HEK293 (cell line): ENCODE measurements around the gene IL5RA.

Source experiments
- AEBP2 ChIP-seq: fragments of 450-650 bp; formaldehyde crosslinking; IDR thresholded peaks from 2 replicates; pipeline ENCODE4 v1.5.1; 2016; ENCODE audit warnings: missing biosample characterization, missing genetic modification characterization, borderline replicate concordance
- CTCF ChIP-seq: fragments of 450-650 bp; formaldehyde crosslinking; IDR thresholded peaks from 2 replicates; pipeline ENCODE4 v1.5.1; 2016; ENCODE audit warnings: missing biosample characterization, missing genetic modification characterization
- MZF1 ChIP-seq: fragments of 450-650 bp; formaldehyde crosslinking; IDR thresholded peaks from 2 replicates; pipeline ENCODE4 v1.5.1; 2017; ENCODE audit warnings: missing biosample characterization, missing genetic modification characterization, borderline replicate concordance
- PATZ1 ChIP-seq: fragments of 450-650 bp; formaldehyde crosslinking; IDR thresholded peaks from 2 replicates; pipeline ENCODE4 v1.5.1; 2016; ENCODE audit warnings: missing biosample characterization, missing genetic modification characterization
- ZNF776 ChIP-seq: fragments of 450-650 bp; formaldehyde crosslinking; IDR thresholded peaks from 2 replicates; pipeline ENCODE4 v1.5.0; 2017; ENCODE audit warnings: missing biosample characterization, missing genetic modification characterization, borderline replicate concordance
- TF ChIP-seq, protein P1 (sequence below): fragments of 450-650 bp; formaldehyde crosslinking; IDR thresholded peaks from 2 replicates; pipeline ENCODE4 v1.5.1; 2016; ENCODE audit warnings: missing biosample characterization, missing genetic modification characterization

- TF ChIP-seq ZNF776 (tag by site-specific recombination) (no peak), CTCF (tag by site-specific recombination) (no peak), MZF1 (tag by site-specific recombination) (no peak), AEBP2 (tag by site-specific recombination) (no peak), PATZ1 (tag by site-specific recombination) (no peak)
- TF ChIP-seq, protein P1, sequence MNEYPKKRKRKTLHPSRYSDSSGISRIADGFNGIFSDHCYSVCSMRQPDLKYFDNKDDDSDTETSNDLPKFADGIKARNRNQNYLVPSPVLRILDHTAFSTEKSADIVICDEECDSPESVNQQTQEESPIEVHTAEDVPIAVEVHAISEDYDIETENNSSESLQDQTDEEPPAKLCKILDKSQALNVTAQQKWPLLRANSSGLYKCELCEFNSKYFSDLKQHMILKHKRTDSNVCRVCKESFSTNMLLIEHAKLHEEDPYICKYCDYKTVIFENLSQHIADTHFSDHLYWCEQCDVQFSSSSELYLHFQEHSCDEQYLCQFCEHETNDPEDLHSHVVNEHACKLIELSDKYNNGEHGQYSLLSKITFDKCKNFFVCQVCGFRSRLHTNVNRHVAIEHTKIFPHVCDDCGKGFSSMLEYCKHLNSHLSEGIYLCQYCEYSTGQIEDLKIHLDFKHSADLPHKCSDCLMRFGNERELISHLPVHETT (tag by site-specific recombination), result no peak
These were observed 41.8 kb downstream of the IL5RA start for GRCh38 chr3:3068358-3068881.
